MG63 (cell line): ENCODE data around the gene CASZ1. TPM values are rescaled to one million over a fixed set of nuclear protein-coding genes. Genes with fewer than 3 reads are reported as not detected.

ENCODE experiments used
- DNase-seq: peaks from one replicate; pipeline ENCODE4 v3.0.0-alpha.2; 2020
- H3K27me3 ChIP-seq: fragments of 250-450 bp; sonication (Bioruptor Pico); 2 replicates; pipeline ENCODE4 v1.5.1; 2020; ENCODE audit warnings: mild to moderate bottlenecking, moderate library complexity
- H3K36me3 ChIP-seq: fragments of 250-450 bp; sonication (Bioruptor Pico); 2 replicates; pipeline ENCODE4 v1.5.1; 2020; ENCODE audit warnings: mild to moderate bottlenecking, moderate library complexity
- H3K4me3 ChIP-seq: fragments of 250-450 bp; sonication (Bioruptor Pico); 2 replicates; pipeline ENCODE4 v1.5.1; 2020; ENCODE audit warnings: mild to moderate bottlenecking, moderate library complexity
- H3K9me3 ChIP-seq: fragments of 250-450 bp; sonication (Bioruptor Pico); 2 replicates; pipeline ENCODE4 v1.5.1; 2020; ENCODE audit warnings: mild to moderate bottlenecking, moderate library complexity
- total RNA-seq: library from RNA; depleted of rRNA; stranded (reverse); fragments of >200 nt; shearing (Covaris generic); gene quantifications from 2 replicates; pipeline ENCODE4 v1.2.3, GENCODE V29; 2014; ENCODE audit warnings: low replicate concordance

Gene CASZ1
- total RNA-seq, 1 experiment from 2014 or later = 1.1 TPM

DNA sequence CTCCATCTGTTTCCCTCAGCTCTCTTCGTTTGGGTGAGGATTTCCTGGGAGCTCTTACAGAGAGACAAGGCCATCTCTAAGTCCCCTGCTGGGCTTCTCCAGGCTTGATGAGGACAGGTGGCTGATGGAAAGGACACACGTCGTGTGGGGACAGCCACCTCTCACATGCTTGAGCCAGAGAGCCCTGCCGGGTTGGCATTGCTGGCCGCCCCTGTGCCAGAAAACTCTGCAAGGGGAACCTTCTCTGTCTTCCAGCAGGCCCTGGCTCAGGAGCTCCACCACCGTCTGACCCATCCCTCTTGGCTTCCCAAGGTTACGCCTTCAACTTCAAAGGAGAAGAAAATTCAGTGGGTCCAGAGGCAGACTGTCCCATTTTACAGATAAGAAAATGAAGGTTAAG, 82.8 kb downstream of the CASZ1 start:
- no peak overlapping the region for H3K4me3 ChIP-seq
- no peaks in the 10 kb centered on the region for H3K27me3 ChIP-seq
- H3K9me3 ChIP-seq = no peaks in the 10 kb centered on the region
- DNase-seq = no peak
- no peaks in the 10 kb centered on the region for H3K36me3 ChIP-seq

DNA sequence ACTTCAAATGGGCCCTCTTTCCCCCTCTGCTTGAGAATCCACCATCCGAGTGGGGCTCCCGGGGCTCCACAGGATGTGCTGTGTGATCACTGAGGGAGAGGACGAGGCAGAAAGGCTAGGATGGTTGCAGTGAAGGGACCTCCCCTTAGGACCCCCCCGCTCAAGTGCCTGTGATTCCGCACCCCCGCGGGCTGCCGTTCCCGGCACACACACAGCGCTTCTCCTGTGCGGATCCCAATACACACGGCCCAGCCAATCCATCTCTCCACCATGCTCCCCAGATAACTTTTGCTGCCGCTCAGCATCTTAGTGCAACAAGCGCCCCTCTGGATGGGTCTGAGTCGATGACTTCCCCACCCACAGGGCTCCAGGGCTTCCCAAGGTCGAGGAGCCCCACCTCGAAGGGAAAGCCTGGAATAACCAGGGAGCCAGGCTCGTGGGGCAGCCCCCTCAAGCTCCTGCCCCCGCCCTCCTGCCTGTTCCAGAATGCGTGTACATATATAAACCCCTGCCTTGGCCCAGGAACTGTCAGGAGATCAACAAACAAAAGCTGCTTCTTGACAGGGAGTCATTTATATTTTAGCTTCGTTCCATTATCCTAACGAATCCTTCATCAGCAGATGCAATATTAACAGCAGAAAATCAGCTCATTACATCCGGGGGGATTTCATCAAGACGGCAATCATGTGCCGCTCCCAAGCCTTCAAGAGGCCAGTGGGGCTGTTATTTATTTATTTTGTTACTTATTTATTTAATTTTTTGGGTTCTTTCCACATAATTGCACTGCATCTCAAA, 83.7 kb downstream of the CASZ1 start:
- no peak for DNase-seq
- Histone ChIP-seq H3K27me3 (no peaks in the 10 kb centered on the region), H3K36me3 (no peaks in the 10 kb centered on the region), H3K9me3 (no peaks in the 10 kb centered on the region), H3K4me3 (no peak overlapping the region)

DNA sequence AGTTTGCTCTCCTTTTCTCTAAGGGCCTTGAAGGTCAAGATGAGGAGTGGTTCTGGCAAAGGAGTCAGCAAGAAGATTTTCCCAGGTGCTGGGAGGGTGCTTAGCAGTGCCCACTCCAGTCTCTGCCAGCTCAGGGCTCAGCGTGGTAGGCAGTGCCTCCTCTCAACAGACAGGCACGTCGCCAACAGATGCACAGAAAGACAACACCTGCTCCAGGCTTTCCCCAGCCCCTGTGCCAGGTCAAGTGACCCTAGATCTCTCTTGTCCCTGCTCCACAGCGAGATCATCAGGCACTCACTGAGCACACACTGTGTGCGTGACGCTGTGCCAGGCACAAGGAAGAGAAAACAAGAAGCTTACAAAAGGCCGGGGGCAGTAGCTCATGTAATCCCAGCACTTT, 86.0 kb downstream of the CASZ1 start:
- no peaks in the 10 kb centered on the region for H3K27me3 ChIP-seq
- no peak for DNase-seq

GRCh38 chr1:10709646-10710045, 86.8 kb downstream of the CASZ1 start:
- Histone ChIP-seq H3K9me3 (no peaks in the 10 kb centered on the region), H3K4me3 (no peak overlapping the region), H3K36me3 (no peaks in the 10 kb centered on the region), H3K27me3 (no peaks in the 10 kb centered on the region)
- DNase-seq = no peak

More for the DNA sequence above, 86.0 kb downstream of the CASZ1 start:
- no peak overlapping the region for H3K4me3 ChIP-seq
- no peaks in the 10 kb centered on the region for H3K9me3 ChIP-seq
- H3K36me3 ChIP-seq = no peaks in the 10 kb centered on the region

DNA sequence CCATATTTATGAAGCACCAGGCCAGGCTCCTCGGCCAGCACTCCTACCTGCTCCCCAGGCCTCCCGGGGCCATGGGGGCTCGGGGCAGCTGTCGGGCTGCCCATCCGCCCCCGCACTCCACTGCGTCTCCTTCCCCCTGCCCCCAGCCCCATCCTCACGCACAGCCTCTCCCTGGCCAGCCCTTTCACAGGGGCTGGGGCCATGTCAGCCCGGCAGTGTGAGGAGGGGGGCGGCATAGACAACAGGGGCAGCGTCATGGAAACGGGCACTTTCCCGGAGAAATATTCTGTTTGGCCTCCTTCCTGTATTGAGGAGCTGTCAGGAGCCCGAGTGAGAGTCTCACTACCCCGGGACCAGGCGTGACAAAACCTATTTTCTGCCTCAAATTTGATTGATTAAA, 87.3 kb downstream of the CASZ1 start:
- Histone ChIP-seq H3K27me3 (no peaks in the 10 kb centered on the region), H3K9me3 (no peaks in the 10 kb centered on the region), H3K4me3 (no peak overlapping the region), H3K36me3 (no peaks in the 10 kb centered on the region)
- DNase-seq = no peak

- no peaks in the 10 kb centered on the region for H3K9me3 ChIP-seq
- no peaks in the 10 kb centered on the region for H3K27me3 ChIP-seq
- H3K36me3 ChIP-seq = no peaks in the 10 kb centered on the region
- H3K4me3 ChIP-seq = no peak overlapping the region
- DNase-seq = no peak
Observed at GRCh38 chr1:10708757-10709156, 87.7 kb downstream of the CASZ1 start.

GRCh38 chr1:10707208-10707607, 89.2 kb downstream of the CASZ1 start:
- no peak for DNase-seq
- Histone ChIP-seq H3K36me3 (no peaks in the 10 kb centered on the region), H3K27me3 (no peaks in the 10 kb centered on the region), H3K4me3 (no peak overlapping the region), H3K9me3 (no peaks in the 10 kb centered on the region)

- no peak for DNase-seq
- Histone ChIP-seq H3K4me3 (no peak overlapping the region), H3K27me3 (no peaks in the 10 kb centered on the region), H3K36me3 (no peaks in the 10 kb centered on the region), H3K9me3 (no peaks in the 10 kb centered on the region)
Observed at GRCh38 chr1:10706376-10706913, 90.0 kb downstream of the CASZ1 start.

- no peaks in the 10 kb centered on the region for H3K27me3 ChIP-seq
Observed at GRCh38 chr1:10705953-10706352, 90.5 kb downstream of the CASZ1 start.

DNA sequence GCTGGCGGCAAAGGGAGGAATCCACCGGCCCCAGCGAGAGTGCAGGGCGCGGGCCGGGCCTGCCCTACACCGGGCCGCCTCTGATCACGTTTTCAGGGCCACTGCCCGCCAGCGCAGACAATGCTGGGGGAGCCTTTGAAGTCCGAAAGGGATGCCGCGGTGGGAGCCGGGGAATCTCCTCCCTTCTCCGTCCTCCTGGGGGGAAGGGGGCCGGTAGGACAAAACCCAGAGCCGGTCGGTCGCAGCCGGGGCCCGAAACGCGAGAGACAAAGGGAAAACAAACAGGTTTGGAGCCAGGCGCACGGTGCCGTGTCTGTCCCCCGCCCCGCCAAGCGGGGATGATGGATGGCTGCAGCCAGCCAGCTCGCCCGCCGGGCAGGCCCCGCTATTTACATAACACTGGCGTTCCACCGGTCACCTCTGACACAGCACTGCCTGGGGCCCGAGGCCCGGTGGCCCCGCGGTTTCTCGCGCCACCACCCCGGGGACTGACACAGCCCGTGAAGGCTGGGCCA, 92.0 kb downstream of the CASZ1 start:
- no peak for DNase-seq
- Histone ChIP-seq H3K9me3 (no peaks in the 10 kb centered on the region), H3K36me3 (no peaks in the 10 kb centered on the region), H3K27me3 (no peaks in the 10 kb centered on the region), H3K4me3 (no peak overlapping the region)

More at GRCh38 chr1:10705953-10706352, 90.5 kb downstream of the CASZ1 start:
- Histone ChIP-seq H3K9me3 (no peaks in the 10 kb centered on the region), H3K4me3 (no peak overlapping the region), H3K36me3 (no peaks in the 10 kb centered on the region)
- no peak for DNase-seq

GRCh38 chr1:10703702-10704101, 92.7 kb downstream of the CASZ1 start:
- DNase-seq = no peak
- H3K36me3 ChIP-seq = no peaks in the 10 kb centered on the region
- H3K27me3 ChIP-seq = no peaks in the 10 kb centered on the region
- no peaks in the 10 kb centered on the region for H3K9me3 ChIP-seq
- H3K4me3 ChIP-seq = no peak overlapping the region

GRCh38 chr1:10701145-10701544, 95.3 kb downstream of the CASZ1 start:
- Histone ChIP-seq H3K36me3 (no peaks in the 10 kb centered on the region), H3K27me3 (no peaks in the 10 kb centered on the region), H3K9me3 (no peaks in the 10 kb centered on the region), H3K4me3 (no peak overlapping the region)
- DNase-seq = no peak

DNA sequence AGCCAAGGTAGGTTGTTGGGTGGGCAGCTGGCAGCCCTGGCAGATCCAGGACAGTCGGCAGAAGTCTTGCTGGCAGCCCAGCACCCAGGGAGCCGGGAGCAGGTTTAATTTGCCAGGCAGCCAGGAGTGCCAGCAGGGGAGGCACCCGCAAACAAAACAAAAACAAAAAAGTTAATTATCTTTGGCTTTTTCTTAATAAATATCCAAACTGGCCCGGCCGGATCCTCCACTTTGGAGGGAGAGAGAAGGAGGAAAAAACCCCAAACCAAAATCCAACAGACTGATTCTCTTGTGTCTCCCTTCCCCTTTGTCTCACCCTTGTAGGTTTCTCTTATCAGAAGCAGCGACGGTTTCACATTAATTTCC, 97.0 kb downstream of the CASZ1 start:
- H3K36me3 ChIP-seq = no peaks in the 10 kb centered on the region
- no peak for DNase-seq
- no peaks in the 10 kb centered on the region for H3K27me3 ChIP-seq

DNA sequence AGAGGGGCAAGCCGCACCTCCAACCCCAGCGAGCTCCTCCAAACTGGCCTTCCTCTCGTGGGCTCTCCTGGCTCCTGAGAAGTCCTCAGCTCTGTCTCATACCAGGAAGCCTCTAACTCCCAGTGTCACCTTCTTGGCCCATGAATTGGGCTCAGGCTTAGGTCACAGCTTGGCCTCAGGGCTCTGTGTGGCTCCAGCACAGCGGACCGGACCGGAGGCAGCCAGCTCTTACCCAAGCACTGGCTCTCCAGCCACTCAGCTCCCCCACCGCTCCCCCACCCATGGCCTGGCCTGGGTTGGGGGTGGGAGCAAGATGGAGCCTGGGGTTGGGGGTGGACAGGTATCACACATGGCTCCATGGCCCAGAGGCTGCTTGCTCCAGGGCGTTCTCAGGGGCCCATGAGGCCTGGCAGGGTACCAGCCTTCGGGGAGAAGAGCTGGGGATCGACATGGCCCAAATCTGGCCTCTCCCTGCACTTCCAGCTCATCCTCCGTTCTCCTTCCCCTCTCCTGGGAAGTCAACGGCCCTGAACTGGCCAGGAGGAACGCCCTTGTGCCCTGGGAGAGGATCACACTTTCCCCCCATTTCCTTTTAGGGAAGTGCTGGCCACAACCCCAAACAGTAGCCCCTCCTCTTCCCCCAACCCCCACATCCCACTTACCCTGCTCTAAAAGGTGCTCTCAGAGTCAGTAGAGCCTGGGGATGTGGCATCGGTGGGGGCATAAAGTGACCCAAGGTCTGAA, 97.5 kb downstream of the CASZ1 start:
- Histone ChIP-seq H3K36me3 (no peaks in the 10 kb centered on the region), H3K27me3 (no peaks in the 10 kb centered on the region), H3K9me3 (no peaks in the 10 kb centered on the region), H3K4me3 (no peak overlapping the region)
- no peak for DNase-seq

More for the DNA sequence above, 97.0 kb downstream of the CASZ1 start:
- H3K9me3 ChIP-seq = no peaks in the 10 kb centered on the region
- H3K4me3 ChIP-seq = no peak overlapping the region

GRCh38 chr1:10697621-10698160, 98.8 kb downstream of the CASZ1 start:
- Histone ChIP-seq H3K4me3 (no peak overlapping the region), H3K27me3 (no peaks in the 10 kb centered on the region), H3K36me3 (no peaks in the 10 kb centered on the region), H3K9me3 (no peaks in the 10 kb centered on the region)
- no peak for DNase-seq

GRCh38 chr1:10696977-10697376, 99.5 kb downstream of the CASZ1 start:
- Histone ChIP-seq H3K9me3 (no peaks in the 10 kb centered on the region), H3K36me3 (no peaks in the 10 kb centered on the region), H3K4me3 (no peak overlapping the region), H3K27me3 (no peaks in the 10 kb centered on the region)
- DNase-seq = no peak
